ENCODE data around the gene LRRTM4. TPM values are rescaled to one million over a fixed set of nuclear protein-coding genes. Genes with fewer than 3 reads are reported as not detected.

LRRTM4 gene
- total RNA-seq, 3 donors from 2014 or later (not counting 1 experiment from before 2014, with no cell fraction given) = not detected

- Mint-ChIP-seq H3K4me3 (no peak overlapping the region), H3K4me1 (no peaks in the 10 kb centered on the region), H3K9me3 (peaks cover 7 to 19% of the 10 kb centered on the region in 2 donors), H3K27ac (no peak overlapping the region), H3K27me3 (ENCODE audit: low read depth in 2 of 2) (no peaks in the 10 kb centered on the region), H3K36me3 (no peaks in the 10 kb centered on the region)
- no peak overlapping the region for H3K4me3 ChIP-seq (ENCODE audit: low read length)
- H3K36me3 ChIP-seq (ENCODE audit: control insufficient read depth, insufficient read depth, low read length) = no peaks in the 10 kb centered on the region
- H3K4me1 ChIP-seq (ENCODE audit: control insufficient read depth, insufficient read depth, low read length) = no peaks in the 10 kb centered on the region
- H3K27ac ChIP-seq (ENCODE audit: low read length) = no peak overlapping the region
- no peak for TF ChIP-seq CTCF (IDR thresholded peaks at IDR 0.05)
- ATAC-seq = no peak
- DNase-seq = no peak
- intact Hi-C loops (cut with micrococcal nuclease) = no loop called here
- no peaks in the 10 kb centered on the region for H3K27me3 ChIP-seq (ENCODE audit: control insufficient read depth, insufficient read depth, low read length)
- peaks cover 8% of the 10 kb centered on the region for H3K9me3 ChIP-seq (ENCODE audit: control insufficient read depth, insufficient read depth, low read length)
- WGBS (ENCODE audit: insufficient coverage) = 13% methylated on average over 5 of the region's 7 CpGs
These were observed 656 bp downstream of the LRRTM4 start for GRCh38 chr2:77521548-77521891.

GRCh38 chr2:77520641-77521547 is 1.3 kb downstream of the LRRTM4 start:
- no peaks in the 10 kb centered on the region for H3K27me3 ChIP-seq (ENCODE audit: control insufficient read depth, insufficient read depth, low read length)
- Mint-ChIP-seq H3K27me3 (ENCODE audit: low read depth in 2 of 2) (no peaks in the 10 kb centered on the region), H3K4me1 (no peaks in the 10 kb centered on the region), H3K9me3 (peaks cover 7 to 19% of the 10 kb centered on the region in 2 donors), H3K36me3 (no peaks in the 10 kb centered on the region), H3K27ac (no peak overlapping the region), H3K4me3 (no peak overlapping the region)
- intact Hi-C loops (cut with micrococcal nuclease) = no loop called here
- 6% methylated on average over 6 of the region's 9 CpGs for WGBS (ENCODE audit: insufficient coverage)
- ATAC-seq (no peak), DNase-seq (no peak)
- no peaks in the 10 kb centered on the region for H3K36me3 ChIP-seq (ENCODE audit: control insufficient read depth, insufficient read depth, low read length)
- no peak for TF ChIP-seq CTCF (IDR thresholded peaks at IDR 0.05)
- H3K4me1 ChIP-seq (ENCODE audit: control insufficient read depth, insufficient read depth, low read length) = no peaks in the 10 kb centered on the region
- H3K27ac ChIP-seq (ENCODE audit: low read length) = no peak overlapping the region
- peaks cover 4% of the 10 kb centered on the region for H3K9me3 ChIP-seq (ENCODE audit: control insufficient read depth, insufficient read depth, low read length)
- no peak overlapping the region for H3K4me3 ChIP-seq (ENCODE audit: low read length)

- Mint-ChIP-seq H3K27me3 (ENCODE audit: low read depth in 2 of 2) (no peaks in the 10 kb centered on the region), H3K4me3 (no peak overlapping the region), H3K36me3 (no peaks in the 10 kb centered on the region), H3K4me1 (no peaks in the 10 kb centered on the region), H3K9me3 (peaks cover 7 to 19% of the 10 kb centered on the region in 2 donors), H3K27ac (no peak overlapping the region)
- no peak overlapping the region for H3K27ac ChIP-seq (ENCODE audit: low read length)
- intact Hi-C loops (cut with micrococcal nuclease) = no loop called here
- no peak for TF ChIP-seq CTCF (IDR thresholded peaks at IDR 0.05)
- no peak overlapping the region for H3K4me3 ChIP-seq (ENCODE audit: low read length)
- 88% methylated on average over 6 of the region's 7 CpGs for WGBS (ENCODE audit: insufficient coverage)
- DNase-seq (no peak), ATAC-seq (no peak)
- H3K9me3 ChIP-seq (ENCODE audit: control insufficient read depth, insufficient read depth, low read length) = peaks cover 2% of the 10 kb centered on the region
- no peaks in the 10 kb centered on the region for H3K27me3 ChIP-seq (ENCODE audit: control insufficient read depth, insufficient read depth, low read length)
- H3K36me3 ChIP-seq (ENCODE audit: control insufficient read depth, insufficient read depth, low read length) = no peaks in the 10 kb centered on the region
- H3K4me1 ChIP-seq (ENCODE audit: control insufficient read depth, insufficient read depth, low read length) = no peaks in the 10 kb centered on the region
These were observed 2.2 kb downstream of the LRRTM4 start for GRCh38 chr2:77519888-77520506.

Data from natural killer cell (primary cell).